HepG2 (cell line): Measurements from ENCODE around the gene SEMA7A. TPM values are rescaled to one million over a fixed set of nuclear protein-coding genes. Genes with fewer than 3 reads are reported as not detected.

Source experiments
- ATAC-seq: fragments of 200-7000 bp; cut with Tn5 transposase; 3 replicates; pipeline ENCODE4 v1.9.1; 2020; ENCODE audit warnings: mild to moderate bottlenecking, moderate library complexity
- BruUV-seq: library from RNA; stranded (reverse); fragments of 400-500 nt; replicated peaks from 2 replicates; lab custom pipeline; 2021; lab: Mats Ljungman, UMichigan
- CTCF ChIA-PET: fragments of 300-600 bp; formaldehyde crosslinking; extraction: SDS; loops from one replicate; lab custom pipeline; 2021; ENCODE audit warnings: low total read pairs, inconsistent platforms, low intra/inter-chr PET ratio; lab: Yijun Ruan, JAX
- POLR2A ChIA-PET: fragments of 350-600 bp; sonication (Branson Sonifier 250); formaldehyde crosslinking; loops from one replicate; lab custom pipeline; 2020; ENCODE audit warnings: antibody characterized with exemption, inconsistent platforms; lab: Yijun Ruan, JAX
- DNase-seq: peaks from one replicate; pipeline ENCODE4 v3.0.0-alpha.2; 2015; ENCODE audit warnings: low spot score
- FAIRE-seq: peaks from 3 replicates; lab custom pipeline; 2011; peaks lifted over from hg19 to GRCh38; lab: Jason Lieb, UNC
- H2AFZ ChIP-seq: one replicate; pipeline ENCODE4 v1.6.1; 2011; ENCODE audit warnings: low read length, inconsistent platforms
- H3K27ac ChIP-seq: fragments of 300-600 bp; 3 replicates; pipeline ENCODE4 v1.8.0; 2011; ENCODE audit warnings: mixed run types, mild to moderate bottlenecking, mixed read lengths, low read length, inconsistent platforms; ENCODE audit not compliant: insufficient read depth; ENCODE audit errors: extremely low read length
- H3K27me3 ChIP-seq, 2 experiments: fragments of 200-600 bp in 1 of 2; 2 replicates in 1 of 2; 3 replicates in 1 of 2; pipeline versions ENCODE4 v1.6.0 to v1.8.0; 2011; ENCODE audit warnings: low read length in 2 of 2, mild to moderate bottlenecking in 2 of 2, moderate library complexity in 2 of 2, inconsistent platforms in 1 of 2; ENCODE audit not compliant: insufficient read depth in 2 of 2, control insufficient read depth in 1 of 2
- H3K36me3 ChIP-seq, 2 experiments: fragments of 200-600 bp in 1 of 2; replicated peaks in 1 of 2; 2 replicates in 1 of 2; 3 replicates in 1 of 2; pipeline versions ENCODE4 v1.5.1 to v1.8.0; 2011; ENCODE audit warnings: low read length in 2 of 2, inconsistent platforms in 1 of 2; ENCODE audit not compliant: insufficient read depth in 2 of 2, control insufficient read depth in 1 of 2
- H3K4me1 ChIP-seq: 2 replicates; pipeline ENCODE4 v1.5.1; 2012; ENCODE audit warnings: low read length, inconsistent platforms; ENCODE audit not compliant: insufficient read depth
- H3K4me2 ChIP-seq: 2 replicates; pipeline ENCODE4 v1.6.0; 2011; ENCODE audit warnings: low read depth, low read length, inconsistent platforms
- H3K4me3 ChIP-seq, 3 experiments: fragments of 200-600 bp in 1 of 3; sonication (generic), shearing (Covaris generic) in 1 of 3; replicated peaks in 1 of 3; 2 replicates each; pipeline ENCODE4 v1.5.1; 2011 to 2016; ENCODE audit warnings: low read length in 3 of 3, inconsistent platforms in 2 of 3, low read depth in 2 of 3, mild to moderate bottlenecking in 2 of 3, control low read depth in 1 of 3, mixed read lengths in 1 of 3; ENCODE audit not compliant: insufficient read depth in 1 of 3
- H3K79me2 ChIP-seq: one replicate; pipeline ENCODE4 v1.6.1; 2011; ENCODE audit warnings: low read length, inconsistent platforms; ENCODE audit not compliant: insufficient read depth
- H3K9ac ChIP-seq: 2 replicates; pipeline ENCODE4 v1.6.0; 2011; ENCODE audit warnings: mild to moderate bottlenecking, low read depth, low read length, inconsistent platforms; ENCODE audit not compliant: insufficient read depth
- H3K9me3 ChIP-seq: 2 replicates; pipeline ENCODE4 v1.5.1; 2012; ENCODE audit warnings: mild to moderate bottlenecking, low read length
- H4K20me1 ChIP-seq: 2 replicates; pipeline ENCODE4 v1.6.0; 2011; ENCODE audit warnings: inconsistent platforms, mild to moderate bottlenecking, low read length, moderate library complexity; ENCODE audit not compliant: insufficient read depth
- CHD4 ChIP-seq: fragments of 200-600 bp; sonication (generic); IDR thresholded peaks from 2 replicates; pipeline ENCODE4 v1.7.0; 2017; ENCODE audit warnings: mild to moderate bottlenecking, low read length, borderline replicate concordance
- HNF4A ChIP-seq: sonication (generic); formaldehyde crosslinking; IDR thresholded peaks from 2 replicates; pipeline ENCODE4 v1.4.0; 2020; ENCODE audit warnings: missing genetic modification reagents
- HOXA3 ChIP-seq: sonication (generic); formaldehyde crosslinking; IDR thresholded peaks from 2 replicates; pipeline ENCODE4 v1.5.0; 2020; ENCODE audit warnings: missing genetic modification reagents
- KLF15 ChIP-seq: sonication (generic); formaldehyde crosslinking; IDR thresholded peaks from 2 replicates; pipeline ENCODE4 v1.8.1; 2023; ENCODE audit warnings: borderline replicate concordance, mild to moderate bottlenecking, inconsistent platforms, missing genetic modification reagents, mixed read lengths
- MAX ChIP-seq: IDR thresholded peaks from 2 replicates; pipeline ENCODE4 v1.6.1; 2012; ENCODE audit warnings: inconsistent platforms
- TBL1XR1 ChIP-seq: fragments of 150-350 bp; IDR thresholded peaks from 2 replicates; pipeline ENCODE4 v1.6.1; 2014; ENCODE audit warnings: borderline replicate concordance, low read length; ENCODE audit not compliant: partially characterized antibody
- ZFP91 ChIP-seq: sonication (generic); formaldehyde crosslinking; IDR thresholded peaks from 2 replicates; pipeline ENCODE4 v1.9.0; 2022; ENCODE audit warnings: missing genetic modification reagents, mild to moderate bottlenecking, borderline replicate concordance
- ZFX ChIP-seq: sonication (generic); formaldehyde crosslinking; IDR thresholded peaks from 2 replicates; pipeline ENCODE4 v1.4.0; 2020; ENCODE audit warnings: mild to moderate bottlenecking, low read depth, missing genetic modification reagents, moderate library complexity
- ZMYM3 ChIP-seq: sonication (generic); formaldehyde crosslinking; IDR thresholded peaks from 2 replicates; pipeline ENCODE4 v1.5.1; 2020; ENCODE audit warnings: mild to moderate bottlenecking, missing genetic modification reagents
- ZNF232 ChIP-seq: sonication (generic); formaldehyde crosslinking; IDR thresholded peaks from 2 replicates; pipeline ENCODE4 v1.4.0; 2020; ENCODE audit warnings: missing genetic modification reagents, borderline replicate concordance
- ZNF576 ChIP-seq: sonication (generic); formaldehyde crosslinking; IDR thresholded peaks from 2 replicates; pipeline ENCODE4 v1.4.0; 2020; ENCODE audit warnings: mild to moderate bottlenecking, missing genetic modification reagents
- ZNF629 ChIP-seq: sonication (generic); formaldehyde crosslinking; conservative IDR thresholded peaks from 2 replicates; pipeline ENCODE4 v1.5.0; 2020; ENCODE audit warnings: missing genetic modification reagents
- whole genome bisulfite sequencing: methylation state at CpG from one replicate; pipeline ENCODE4 v1.1.6; 2017; ENCODE audit warnings: low lambda C conversion rate; 5-methylcytosine and 5-hydroxymethylcytosine counted together
- in situ Hi-C: cut with HindIII; loops from 2 replicates; pipeline ENCODE4 v1.10.0; 2017; ENCODE audit warnings: low pct_unique_long_range_greater_than_20kb; ENCODE audit not compliant: extremely low pct_ligation_motif_present
- intact Hi-C: fragments of 100-400 bp; cut with micrococcal nuclease; formaldehyde crosslinking; loops from one replicate; pipeline ENCODE4 v1.10.0; 2022; ENCODE audit not compliant: unreplicated experiment
- polyA plus RNA-seq, 8 experiments: library from polyadenylated mRNA; depleted of rRNA in 3 of 8; stranded (reverse) in 7 of 8; unstranded in 1 of 8; fragments of >200 nt; fragmentation: Illumina TruSeq in 4 of 8; extraction: Trizol in 4 of 8; gene quantifications; 2 replicates each; pipeline versions ENCODE4 v1.2.1 to v1.2.3, GENCODE V29; 2011 to 2016; ENCODE audit warnings: low read depth in 4 of 8, missing spikeins in 1 of 8, mixed read lengths in 1 of 8; ENCODE audit not compliant: insufficient read depth in 1 of 8
- total RNA-seq, 5 experiments: library from RNA; depleted of rRNA; stranded (reverse); fragments of >200 nt; fragmentation: Illumina TruSeq; extraction: Trizol; gene quantifications; 2 replicates each; pipeline ENCODE4 v1.2.3, GENCODE V29; 2016; ENCODE audit warnings: low read depth in 1 of 5

The SEMA7A gene
- total and polyA plus RNA-seq, 2 of the 13 experiments (the other 11 are each of a cell fraction or from before 2014, with no cell fraction given), result 9.0 to 15.8 TPM

- Histone ChIP-seq H3K4me2 (no peak overlapping the region), H4K20me1 (no peaks in the 10 kb centered on the region), H3K36me3 (peaks cover 23 to 39% of the 10 kb centered on the region in 2 experiments), H3K79me2 (peaks cover 43% of the 10 kb centered on the region), H3K27me3 (no peaks in the 10 kb centered on the region), H3K4me3 (no peak overlapping the region), H2AFZ (no peak overlapping the region), H3K9me3 (no peaks in the 10 kb centered on the region), H3K27ac (peak overlapping the region; percentile 36), H3K4me1 (peaks cover 64% of the 10 kb centered on the region), H3K9ac (peak overlapping the region; percentile 41; the same call in 1 of the 2 replicates)
- FAIRE-seq (no peak), ATAC-seq (no peak), DNase-seq (no peak)
- intact Hi-C loops, result no loop called here
- ChIA-PET POLR2A (interaction anchor here (1.2 to 8.1 kb wide), 6 partner anchors 8 to 35 kb away, joined by 3 to 107 read pairs (median 4); no protein-coding TSS in a partner anchor), CTCF (no interaction called here)
- WGBS, result 85% methylated on average over 2 of the region's 4 CpGs
- in situ Hi-C loops, result no loop called here
- no TSS peak for BruUV-seq
- no peak for TF ChIP-seq KLF15 (CRISPR knock-in tag)
- TF ChIP-seq ZMYM3 (CRISPR knock-in tag), result peak; percentile 78; the same call in 1 of the 2 replicates
- 0 out of 2 replicates have a peak, but pooled peaks have one; percentile 52 for TF ChIP-seq CHD4
- peak; percentile 95 for TF ChIP-seq ZNF629
- TF ChIP-seq ZFX (CRISPR knock-in tag), result 0 out of 2 replicates have a peak, but pooled peaks have one; percentile 3
- TF ChIP-seq, all 625 proteins: peak for 4
Observed at GRCh38 chr15:74419432-74419831, 14.3 kb downstream of the SEMA7A start.

GRCh38 chr15:74418575-74419338 lies 15.0 kb downstream of the SEMA7A start:
- ATAC-seq (no peak), DNase-seq (no peak), FAIRE-seq (no peak)
- Histone ChIP-seq H3K4me3 (peak overlapping the region in 1 of 3 experiments; percentile 11; a peak in 2 of 6 replicates), H3K27me3 (no peaks in the 10 kb centered on the region), H3K4me2 (peak overlapping the region; percentile 46), H3K9me3 (no peaks in the 10 kb centered on the region), H3K79me2 (peaks cover 42% of the 10 kb centered on the region), H2AFZ (no peak overlapping the region), H3K27ac (peak overlapping the region; percentile 36), H3K36me3 (peaks cover 25 to 46% of the 10 kb centered on the region in 2 experiments), H3K4me1 (peaks cover 57% of the 10 kb centered on the region), H4K20me1 (no peaks in the 10 kb centered on the region), H3K9ac (peak overlapping the region; percentile 41)
- in situ Hi-C loops, result no loop called here
- POLR2A ChIA-PET, result interaction anchor here (0.8 to 8.1 kb wide), 5 partner anchors 9 to 24 kb away, joined by 3 to 107 read pairs (median 4); no protein-coding TSS in a partner anchor
- 64% methylated on average over 11 of the region's 16 CpGs for WGBS
- no TSS peak for BruUV-seq
- intact Hi-C loops, result no loop called here
- CTCF ChIA-PET, result no interaction called here
- TF ChIP-seq ZFX (CRISPR knock-in tag) (peak; percentile 15; the same call in 1 of the 2 replicates), HOXA3 (CRISPR knock-in tag) (peak; percentile 28; the same call in 1 of the 2 replicates), MAX (peak; percentile 47), HNF4A (CRISPR knock-in tag) (peak; percentile 73), ZNF232 (CRISPR knock-in tag) (no peak), ZNF576 (CRISPR knock-in tag) (0 out of 2 replicates have a peak, but pooled peaks have one; percentile 49), TBL1XR1 (no peak), ZFP91 (0 out of 2 replicates have a peak, but pooled peaks have one; percentile 26)
